Fibroblast of skin of scalp (primary cell): ENCODE data around the gene OXCT1. TPM values are rescaled to one million over a fixed set of nuclear protein-coding genes. Genes with fewer than 3 reads are reported as not detected.
A peak's percentile ranks its signal among the peaks of the same experiment; 100 is the strongest.

Source experiments
- DNase-seq: peaks from one replicate; pipeline ENCODE4 v3.0.0-alpha.2; 2013
- polyA plus RNA-seq, 2 experiments: library from polyadenylated mRNA; unstranded; fragments of 120-200 nt; gene quantifications; one replicate each; pipeline ENCODE4 v1.2.1, GENCODE V29; 2013; ENCODE audit not compliant: insufficient read length in 2 of 2

OXCT1 gene
- 34.2 TPM for polyA plus RNA-seq (2013, experiment 1 of 2; ENCODE audit: insufficient read length)
- polyA plus RNA-seq (2013, experiment 2 of 2; ENCODE audit: insufficient read length), result 40.9 TPM

DNA sequence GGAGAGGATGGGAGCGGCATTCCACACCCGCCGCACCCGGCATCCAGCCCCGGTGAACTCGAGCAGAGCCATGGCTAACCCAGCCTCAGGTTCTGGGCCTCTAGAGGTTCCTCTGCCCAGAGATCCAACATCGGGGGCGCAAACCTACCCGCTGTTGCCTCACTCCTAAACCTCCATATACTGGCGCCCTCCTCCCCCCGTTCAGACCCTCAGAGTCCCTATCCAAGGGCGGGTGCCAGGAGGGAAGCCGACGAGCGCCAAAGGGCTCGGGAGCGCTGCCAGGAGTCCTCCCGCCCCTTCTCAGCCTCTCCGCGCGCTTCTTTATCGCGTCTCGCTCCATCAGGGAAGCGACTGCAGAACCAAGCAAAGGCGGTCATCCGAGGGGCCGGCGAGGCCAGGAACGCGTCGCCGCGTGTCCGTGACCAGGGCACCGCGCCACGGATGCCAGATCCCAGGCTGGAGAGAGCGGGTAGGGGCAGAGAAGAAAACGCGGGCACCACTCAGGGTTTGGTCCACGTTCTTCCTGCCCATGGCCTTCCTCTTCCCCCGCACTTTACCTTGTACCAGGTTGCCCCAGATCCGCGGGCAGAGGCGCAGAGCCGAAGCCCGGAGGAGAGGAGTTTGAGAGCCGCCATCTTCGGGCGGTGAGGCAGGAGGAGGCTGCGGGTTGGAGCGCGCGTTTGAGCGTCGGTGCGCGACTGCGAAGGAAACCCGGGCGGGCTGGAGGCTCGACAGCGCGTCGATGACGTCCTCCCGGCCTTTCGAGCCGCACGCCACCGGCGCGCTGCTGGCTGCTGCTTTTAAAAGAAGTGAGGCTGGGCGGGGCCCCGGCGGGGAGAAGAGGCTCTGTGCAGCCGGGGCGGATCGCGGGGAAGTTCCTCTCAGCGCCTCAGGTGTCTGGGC is at the start of gene OXCT1:
Gene OXCT1 (minus strand): TSS at position 702 of the 903 bp plus-strand sequence. CDS start 67 bp downstream, at position 635.
- DNase-seq, result peak; percentile 80

DNA sequence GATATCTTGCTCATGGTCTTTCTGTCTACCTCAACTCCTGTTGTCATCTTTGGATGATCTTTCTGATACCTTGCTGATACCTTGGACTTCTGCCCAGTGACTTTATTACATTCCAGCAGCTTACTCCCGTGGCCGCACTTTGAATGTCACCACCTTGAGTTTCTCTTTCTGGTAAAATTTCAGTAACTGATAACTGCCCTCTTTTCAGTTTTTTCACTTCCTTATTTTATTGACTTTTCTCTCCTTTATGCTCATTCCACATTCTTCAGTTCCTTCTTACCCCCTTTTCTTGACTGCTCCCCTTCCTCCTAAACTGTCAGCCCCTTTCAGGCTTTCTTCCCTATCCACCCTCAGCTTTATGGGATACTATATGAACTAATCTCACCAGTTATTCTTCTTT is 47.9 kb upstream of the OXCT1 start:
- no peak for DNase-seq

DNA sequence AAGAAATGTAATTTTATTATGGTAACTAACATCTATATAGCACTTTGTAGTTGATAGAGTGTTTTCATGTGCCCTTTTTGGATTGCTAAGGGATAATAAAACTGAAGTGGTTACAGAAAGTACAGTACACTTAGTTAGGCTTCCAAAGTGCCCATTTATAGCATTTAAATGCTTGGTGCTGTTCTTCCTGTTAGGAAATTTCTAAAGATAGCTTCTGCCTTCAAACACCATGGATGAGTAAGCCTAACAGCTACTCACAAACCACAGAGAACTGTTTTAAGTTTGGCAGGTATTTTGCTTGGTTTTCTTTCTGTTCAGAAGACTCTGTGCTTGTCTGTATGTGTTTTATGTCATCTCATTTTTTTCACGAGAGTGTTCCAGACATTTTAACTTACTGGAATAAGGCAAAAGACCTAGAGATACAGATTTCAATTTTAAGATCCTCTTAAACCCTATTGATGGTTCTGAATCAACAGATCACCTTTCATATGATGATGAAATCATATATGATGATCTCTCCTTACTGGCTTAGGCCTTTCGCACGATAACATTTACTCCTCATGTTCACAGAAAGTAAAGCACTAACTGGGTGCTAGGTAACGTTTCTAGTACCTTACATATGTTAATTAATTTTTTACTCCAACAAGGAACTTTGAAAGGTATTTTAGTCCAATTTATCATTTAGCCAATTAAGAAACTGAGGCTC is 38.3 kb upstream of the OXCT1 start:
- peak; percentile 26 for DNase-seq

DNA sequence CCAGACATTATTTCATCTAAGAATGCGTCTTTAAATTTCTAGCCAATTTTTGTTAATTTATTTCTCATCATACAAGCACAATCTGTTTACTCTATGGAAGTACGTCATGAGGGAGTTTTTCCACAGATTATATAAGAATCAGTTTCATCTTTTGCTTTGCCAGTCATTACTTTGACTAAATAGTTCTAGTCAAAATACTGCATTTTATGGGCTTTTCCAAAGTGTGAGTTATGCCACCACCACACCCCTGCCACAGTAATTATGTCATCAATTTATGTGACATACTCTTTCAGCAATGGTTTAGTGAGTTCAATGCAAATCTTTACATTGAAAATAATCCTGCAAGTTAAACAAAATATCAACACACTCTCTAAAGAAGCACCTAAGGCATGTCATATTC is 35.9 kb upstream of the OXCT1 start:
- DNase-seq, result no peak

DNA sequence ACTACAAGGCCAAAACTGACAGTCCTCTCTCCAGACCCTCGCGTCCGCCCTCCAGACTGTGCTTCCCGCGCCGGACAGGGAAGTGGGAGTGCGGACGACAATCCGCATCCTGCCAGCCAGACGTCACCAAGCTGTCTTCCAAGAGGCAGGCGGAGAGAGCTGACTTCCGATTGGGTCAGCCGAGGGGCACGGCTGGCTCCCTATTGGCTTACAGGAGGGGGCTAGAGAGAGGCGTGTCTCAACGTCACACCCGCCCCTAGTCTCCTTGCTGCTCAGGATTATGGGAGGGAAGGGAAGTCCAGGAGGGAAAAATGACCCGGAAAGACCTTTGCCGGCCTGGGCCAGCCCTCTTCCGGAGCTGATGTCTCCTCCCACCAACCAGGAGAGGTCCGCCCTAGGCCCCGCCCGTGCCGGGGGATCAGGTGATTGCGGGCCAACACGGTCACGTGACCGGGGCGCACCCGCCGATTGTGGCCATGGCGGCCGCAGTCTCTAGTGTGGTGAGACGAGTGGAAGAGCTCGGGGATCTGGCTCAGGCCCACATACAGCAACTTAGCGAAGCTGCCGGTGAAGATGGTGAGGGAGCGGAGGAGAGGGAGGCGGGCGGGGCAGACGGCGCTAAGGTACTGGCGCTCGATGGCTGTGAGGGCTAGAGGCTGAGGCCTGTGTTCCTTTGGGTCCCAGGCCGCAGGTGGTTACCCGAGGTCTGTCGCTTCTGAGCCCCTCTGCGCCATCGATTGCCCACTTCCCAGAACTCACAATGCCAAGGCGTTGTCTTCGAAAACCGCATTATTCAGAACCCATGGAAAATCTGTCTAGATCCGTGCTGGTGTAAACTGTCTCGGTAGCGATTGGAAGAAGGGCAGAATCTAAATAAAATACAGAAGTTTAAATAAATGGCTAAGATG is 33.9 kb upstream of the OXCT1 start, which contains the start of gene RIMOC1:
Gene RIMOC1 (plus strand): TSS at position 453 of the 908 bp plus-strand sequence. CDS start 24 bp downstream, at position 477.
- peak; percentile 100 for DNase-seq

DNA sequence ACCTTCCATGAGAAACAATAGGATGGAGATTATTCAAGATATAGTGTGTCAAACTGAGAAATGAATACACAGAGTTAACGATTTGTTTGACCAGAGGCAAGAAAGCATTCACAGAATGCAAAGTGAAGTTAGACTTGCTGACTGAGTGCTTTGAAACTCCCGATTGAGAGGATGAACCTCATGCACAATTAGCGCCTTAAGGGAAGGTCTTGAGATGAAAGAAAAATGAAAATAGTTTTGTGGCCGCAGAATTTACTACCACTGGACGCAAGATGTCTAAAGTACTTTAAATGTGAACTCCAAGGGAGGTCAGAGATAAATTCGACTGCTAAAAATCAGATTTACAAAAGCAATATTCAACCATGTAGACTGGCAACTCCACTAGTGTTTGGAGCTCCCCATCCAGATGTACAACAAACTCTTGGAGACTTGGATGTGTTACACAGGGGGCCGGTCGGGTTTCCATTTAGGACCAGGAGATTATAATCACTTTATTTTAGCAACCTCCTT is 33.2 kb upstream of the OXCT1 start:
- no peak for DNase-seq

DNA sequence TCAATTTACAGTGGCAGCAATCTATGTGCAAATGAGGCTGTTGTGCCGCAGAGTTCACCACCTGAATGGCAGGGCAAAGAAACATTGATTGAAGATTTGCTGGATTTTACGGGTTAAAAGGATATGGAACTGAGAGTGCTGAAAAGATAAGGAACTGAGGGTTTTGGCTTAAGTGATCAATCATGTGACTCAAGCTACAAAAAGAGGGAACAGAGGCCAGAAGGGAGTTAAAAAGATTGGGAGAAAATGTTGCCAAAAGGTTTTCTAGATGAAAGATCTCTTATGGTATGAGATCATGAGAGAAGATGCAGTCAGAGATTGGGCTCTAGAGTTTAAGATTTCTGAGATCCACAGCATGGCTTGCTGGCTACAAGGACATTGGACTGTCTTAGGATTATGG is 26.0 kb upstream of the OXCT1 start:
- DNase-seq, result no peak

DNA sequence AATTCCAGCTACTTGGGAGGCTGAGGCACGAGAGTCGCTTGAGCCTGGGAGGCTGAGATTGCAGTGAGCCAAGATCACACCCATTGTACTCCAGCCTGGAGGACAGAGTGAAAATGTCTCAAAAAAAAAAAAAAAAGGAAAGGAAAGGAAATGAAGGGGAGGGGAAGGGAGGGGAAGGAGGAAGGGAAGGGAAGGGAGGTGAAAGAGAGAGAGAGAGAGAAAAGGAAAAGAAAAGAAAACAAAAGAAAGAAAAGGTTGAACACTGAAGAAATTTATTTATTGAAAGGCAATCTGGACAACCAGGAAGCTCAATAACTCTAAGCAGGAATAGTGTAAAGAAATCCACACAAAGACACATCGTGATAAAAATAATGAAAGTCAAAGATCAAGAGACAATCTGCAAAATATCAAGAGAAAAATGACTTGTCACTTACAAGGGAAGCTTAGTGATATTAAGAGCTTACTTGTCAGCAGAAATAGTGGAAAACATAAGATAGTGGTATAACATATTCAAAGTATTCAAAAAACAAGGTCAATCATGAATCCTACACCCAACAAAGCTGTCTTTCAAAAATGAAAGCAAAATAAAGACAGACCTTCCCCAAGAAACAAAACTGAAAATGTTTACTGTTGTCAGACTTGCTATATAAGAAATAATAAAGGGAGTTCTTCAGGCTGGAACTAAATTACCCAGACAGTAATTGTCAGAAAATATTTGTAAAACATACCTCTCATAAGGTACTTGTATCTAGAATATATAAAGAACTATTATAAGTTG is 23.0 kb upstream of the OXCT1 start:
- no peak for DNase-seq

DNA sequence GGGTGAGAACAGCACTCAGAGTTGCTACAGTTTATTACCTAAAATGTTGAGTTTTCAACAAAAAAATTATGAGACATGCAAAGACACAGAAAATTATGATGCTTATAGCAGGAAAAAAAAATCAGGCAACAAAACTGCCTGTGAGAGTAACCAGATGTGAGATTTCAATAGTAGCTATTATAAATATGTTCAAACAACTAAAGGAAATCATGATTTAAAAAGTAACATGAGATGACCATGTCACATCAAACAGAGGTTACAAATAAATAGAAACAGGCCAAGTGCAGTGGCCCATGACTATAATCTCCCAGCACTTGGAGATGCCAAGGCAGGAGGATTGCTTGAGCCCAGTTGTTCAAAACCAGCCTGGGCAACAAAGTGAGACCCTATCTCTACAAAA is 21.8 kb upstream of the OXCT1 start:
- DNase-seq, result no peak

DNA sequence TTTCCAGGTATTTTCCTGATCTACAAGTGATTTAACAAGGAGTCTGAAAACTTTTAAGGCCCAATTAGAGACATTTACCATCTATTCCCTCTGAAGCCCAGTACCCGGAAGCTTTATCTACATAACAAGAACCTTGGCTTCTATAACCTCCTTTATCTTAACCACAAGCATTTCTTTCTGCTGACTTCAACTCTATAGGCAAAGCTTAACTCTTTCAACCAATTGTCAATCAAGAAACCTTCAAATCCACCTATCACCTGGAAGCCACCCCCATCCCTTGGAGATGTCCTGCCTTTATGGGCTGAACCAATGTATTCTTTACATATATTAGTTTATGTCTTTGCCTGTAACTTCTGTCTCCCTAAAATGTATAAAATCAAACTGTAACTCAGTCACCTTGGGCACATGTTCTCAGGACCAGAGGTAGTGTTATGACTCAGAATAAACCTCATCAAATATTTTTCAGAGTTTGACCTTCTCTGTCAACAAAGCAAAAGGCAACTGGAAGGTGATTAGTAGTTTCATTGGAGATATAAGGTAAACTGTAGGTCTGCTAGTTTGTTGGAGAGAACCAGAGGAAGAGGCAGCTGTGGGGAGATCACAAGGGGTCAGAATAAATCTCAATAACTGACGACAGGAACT is 21.0 kb upstream of the OXCT1 start:
- no peak for DNase-seq

DNA sequence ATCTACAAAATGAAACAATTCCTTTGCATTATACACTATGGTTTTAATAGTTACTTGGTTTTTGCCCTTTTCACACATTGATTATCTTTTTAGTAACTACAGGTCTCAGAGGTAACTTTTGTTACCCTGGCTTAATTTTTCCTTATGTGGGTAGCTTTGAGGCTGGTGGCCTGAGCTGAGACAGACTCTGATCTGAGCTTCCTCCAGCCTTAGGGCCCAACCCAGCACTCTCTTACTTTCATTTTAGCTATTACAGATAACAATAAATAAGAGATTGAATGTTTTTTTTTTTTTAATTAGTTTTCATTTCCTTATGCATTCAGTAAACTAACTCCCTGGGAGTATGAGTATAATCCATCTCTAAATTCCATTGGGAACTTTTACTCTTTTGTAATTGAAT is 15.1 kb upstream of the OXCT1 start:
- no peak for DNase-seq

DNA sequence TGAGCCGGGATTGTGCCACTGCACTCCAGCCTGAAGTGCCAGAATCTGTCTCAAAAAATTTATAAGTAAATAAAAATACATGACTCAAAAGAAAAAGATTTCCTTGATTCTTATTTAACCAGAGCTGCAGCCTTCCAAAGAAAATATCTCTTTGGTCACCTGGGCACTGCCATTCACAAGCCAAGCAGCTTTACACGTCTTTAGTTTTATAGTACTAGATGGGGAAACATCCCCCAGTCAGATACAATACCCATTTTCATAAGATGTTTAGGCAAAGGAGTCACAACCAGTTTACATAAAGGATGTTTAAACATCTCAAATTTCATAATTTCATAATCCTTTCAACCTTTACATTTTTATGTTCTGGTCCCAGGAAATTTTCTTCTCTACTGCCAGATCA is 13.7 kb upstream of the OXCT1 start:
- no peak for DNase-seq

DNA sequence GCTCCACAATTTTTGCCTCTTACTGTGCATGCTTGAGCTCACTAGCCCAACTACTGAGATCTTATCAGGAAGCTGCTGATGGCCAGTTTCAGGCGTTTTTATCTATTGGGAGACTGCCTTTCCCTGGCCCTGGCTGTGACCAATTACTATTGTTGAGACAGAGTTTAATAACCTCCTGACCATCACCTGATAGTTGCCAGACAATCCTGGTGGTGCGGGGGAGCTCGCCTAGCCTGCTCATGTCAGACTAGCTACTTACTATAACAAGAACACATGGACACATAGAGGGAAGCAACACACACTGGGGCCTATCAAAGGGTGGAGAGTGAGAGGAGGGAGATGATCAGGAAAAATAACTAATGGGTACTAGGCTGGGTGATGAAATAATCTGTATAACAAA is 13.0 kb upstream of the OXCT1 start:
- DNase-seq, result no peak

DNA sequence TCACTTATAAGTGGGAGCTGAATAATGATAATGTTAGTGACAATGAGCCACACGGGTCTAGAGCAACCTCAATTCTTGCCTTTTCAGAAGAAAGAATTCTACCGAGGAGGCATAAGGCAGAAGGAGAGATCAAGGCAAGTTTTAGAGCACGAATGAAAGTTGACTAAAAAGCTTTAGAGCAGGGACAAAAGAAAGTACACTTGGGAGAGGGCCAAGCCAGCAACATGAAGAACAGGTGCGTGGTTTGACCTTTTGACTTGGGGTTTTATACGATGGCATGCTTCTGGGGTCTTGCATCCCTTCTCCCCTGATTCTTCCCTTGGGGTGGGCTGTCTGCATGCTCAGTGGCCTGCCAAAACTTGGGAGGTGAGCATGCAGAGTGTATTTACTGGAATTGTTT is 12.5 kb upstream of the OXCT1 start:
- no peak for DNase-seq

DNA sequence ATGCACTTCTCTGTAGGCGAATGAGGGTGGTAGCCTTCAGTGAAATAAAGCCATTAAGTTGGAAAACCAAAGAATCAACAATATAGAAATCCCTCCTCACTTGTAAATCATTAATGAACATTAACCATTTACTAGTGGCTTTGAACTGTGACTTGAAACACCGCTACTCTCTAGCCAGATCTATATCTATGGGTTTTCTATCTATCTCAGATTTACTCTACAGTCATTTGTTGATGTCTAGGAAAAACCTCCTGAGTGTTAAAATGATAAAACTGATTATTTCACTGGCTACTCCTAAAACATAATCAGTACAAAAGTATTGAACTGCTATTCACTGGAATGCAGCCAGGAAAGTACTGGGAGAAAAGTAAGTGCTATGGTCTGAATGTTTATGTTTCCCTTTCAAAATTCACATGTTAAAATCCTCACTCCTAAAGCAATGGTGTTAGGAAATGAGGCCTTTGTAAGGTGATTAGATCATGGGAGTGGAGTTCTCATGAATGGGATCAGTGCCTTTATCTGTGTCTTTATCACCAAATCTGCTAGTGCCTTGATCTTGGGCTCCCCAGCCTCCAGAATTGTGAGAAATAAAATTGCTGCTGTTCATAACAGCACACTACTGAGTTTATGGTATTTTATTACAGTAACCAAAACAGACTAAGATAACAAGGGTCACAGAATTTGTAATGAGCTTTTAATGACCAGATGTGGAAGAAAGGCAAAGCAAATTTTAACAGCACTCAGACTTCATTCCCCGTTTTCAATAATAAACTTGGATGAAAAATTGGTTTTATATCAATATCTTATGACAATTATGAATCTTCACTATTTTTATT is 8.6 kb upstream of the OXCT1 start:
- DNase-seq, result no peak

DNA sequence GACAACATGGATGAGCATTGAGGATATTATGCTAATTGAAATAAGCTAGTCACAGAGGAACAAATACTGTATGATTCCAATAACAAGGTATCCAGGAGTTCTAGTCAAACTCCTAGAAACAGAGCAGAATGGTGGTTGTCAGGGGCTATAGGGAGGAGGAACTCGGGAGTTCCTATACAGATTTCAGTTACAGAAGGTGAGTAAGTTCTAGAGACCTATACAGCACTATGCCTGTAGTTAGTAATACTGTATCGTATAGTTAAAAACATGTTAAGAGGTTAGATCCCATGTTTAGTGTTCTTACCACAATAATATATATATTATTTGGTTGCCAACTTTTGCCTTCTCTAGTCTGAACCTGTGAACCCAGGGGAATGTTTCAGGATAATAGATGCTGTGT is 7.9 kb upstream of the OXCT1 start:
- no peak for DNase-seq

DNA sequence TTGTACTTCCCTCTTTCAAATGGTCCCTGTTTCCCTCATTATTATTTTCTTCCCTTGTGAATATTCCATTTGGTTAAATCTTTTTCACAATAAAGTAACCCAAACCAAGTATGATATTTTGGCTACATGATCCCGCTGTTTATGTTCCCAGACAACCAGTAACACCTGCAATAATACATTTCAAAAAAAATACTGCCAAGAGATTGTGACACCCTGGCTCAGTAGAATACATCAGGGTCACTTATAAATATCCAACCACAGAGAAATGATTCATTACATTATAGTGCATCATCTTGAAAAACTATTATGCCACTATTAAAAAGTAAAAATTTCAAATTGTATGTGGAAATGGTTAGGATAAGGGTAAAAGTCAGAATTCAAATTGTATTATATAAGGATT is 7.2 kb upstream of the OXCT1 start:
- DNase-seq, result no peak

DNA sequence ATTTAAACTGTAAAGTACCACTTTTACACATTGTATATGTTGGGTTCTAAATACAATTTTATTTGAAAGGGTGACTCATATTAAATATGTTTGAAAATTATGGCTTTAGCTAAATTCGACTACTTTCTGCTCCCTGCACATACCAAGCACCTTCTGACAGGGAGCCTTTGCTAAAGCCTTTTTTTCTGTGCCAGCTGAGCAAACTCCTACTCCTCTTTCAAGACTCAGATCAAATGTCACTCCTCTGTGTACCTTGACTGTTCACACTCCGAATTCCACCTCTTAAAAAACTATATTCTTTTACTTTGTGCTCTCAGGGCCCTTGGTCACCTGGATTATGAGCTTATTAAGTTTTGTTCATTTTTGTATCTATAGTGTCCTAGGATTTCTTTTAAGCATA is 6.5 kb upstream of the OXCT1 start:
- DNase-seq, result no peak

DNA sequence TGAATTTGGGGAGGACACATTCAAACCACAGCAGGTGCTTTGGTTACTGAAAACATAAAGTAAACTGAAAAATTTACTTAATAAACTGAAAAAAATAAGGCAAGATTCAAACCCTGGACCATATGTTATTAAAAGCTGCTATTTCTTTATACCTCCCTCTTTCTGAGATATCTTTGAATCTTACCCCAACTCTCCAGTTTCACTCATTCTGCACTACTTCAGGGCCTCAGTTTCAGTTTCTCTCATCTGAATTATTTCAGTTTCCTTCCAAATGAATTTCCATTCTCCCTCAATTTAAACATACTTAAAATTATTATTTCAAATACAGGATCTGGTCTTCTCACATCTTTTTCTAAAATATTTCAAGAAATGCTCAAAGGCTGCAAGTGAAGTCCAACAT is 4.9 kb upstream of the OXCT1 start:
- no peak for DNase-seq

DNA sequence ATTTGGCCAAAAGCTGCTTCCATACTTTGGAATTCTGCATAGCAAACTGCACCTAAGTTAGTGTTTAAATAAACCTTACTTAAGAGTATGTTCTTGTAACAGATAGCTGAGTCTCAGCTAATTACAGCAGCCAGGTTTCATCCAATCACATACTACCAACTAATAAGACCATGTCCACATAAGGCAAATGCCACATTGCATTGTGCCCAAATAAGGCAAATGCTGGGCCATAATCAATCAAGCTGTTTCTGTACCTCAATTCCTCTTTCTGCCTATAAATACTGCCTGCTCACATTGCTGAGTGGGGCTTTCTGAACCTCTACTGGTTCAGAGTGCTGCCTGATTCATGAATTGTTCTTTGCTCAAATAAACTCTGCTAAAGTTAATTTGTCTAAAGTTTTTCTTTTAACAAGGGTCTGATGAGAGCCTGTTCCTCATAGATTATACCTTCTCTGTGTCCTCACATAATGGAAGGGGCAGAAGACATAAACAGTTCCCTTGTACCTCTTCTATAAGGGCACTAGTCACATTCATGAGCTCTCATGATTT is 4.4 kb upstream of the OXCT1 start:
- DNase-seq, result no peak
